Measurements from ENCODE around the gene C14orf119. TPM values are rescaled to one million over a fixed set of nuclear protein-coding genes. Genes with fewer than 3 reads are reported as not detected.

C14orf119 gene
- total RNA-seq, 2 donors from 2014 or later, result 35.2 to 38.7 TPM

Other genes starting within 250 kb of the C14orf119 start
- 100 to 1,000 TPM; 129 to 139 TPM for gene LRP10, start 223.8 kb upstream of the C14orf119 start, total RNA-seq
- gene REM2, start 212.3 kb upstream of the C14orf119 start, total RNA-seq, result under 1 TPM; 0.23 to 0.43 TPM
- gene RBM23, start 176.4 kb upstream of the C14orf119 start, total RNA-seq, result 10 to 100 TPM; 53.8 to 62.2 TPM
- gene PRMT5, start 166.1 kb upstream of the C14orf119 start, total RNA-seq, result 10 to 100 TPM; 44.9 to 45.9 TPM
- 10 to 100 TPM; 18.0 to 29.2 TPM for gene HAUS4, start 138.4 kb upstream of the C14orf119 start, total RNA-seq
- gene AJUBA, start 113.0 kb upstream of the C14orf119 start, total RNA-seq, result 1 to 10 TPM; 5.1 to 6.4 TPM
- 1 to 10 TPM; 3.8 to 5.7 TPM for gene C14orf93, start 85.4 kb upstream of the C14orf119 start, total RNA-seq
- 10 to 100 TPM; 71.5 to 78.8 TPM for gene PSMB5, start 60.6 kb upstream of the C14orf119 start, total RNA-seq
- not detected for gene PSMB11, start 53.3 kb upstream of the C14orf119 start, total RNA-seq
- gene CDH24, start 38.0 kb upstream of the C14orf119 start, total RNA-seq, result 1 to 10 TPM; 1.8 to 2.9 TPM
- gene ACIN1, start 369 bp upstream of the C14orf119 start, total RNA-seq, result 100 to 1,000 TPM in 1 of 2 donors, 10 to 100 TPM in 1; 85.9 to 112 TPM
- gene CIROP, start 9.5 kb downstream of the C14orf119 start, total RNA-seq, result not detected
- under 1 TPM in 1 of 2 donors, not detected in 1; 0.19 TPM for gene CEBPE, start 23.8 kb downstream of the C14orf119 start, total RNA-seq
- gene SLC7A8, start 88.2 kb downstream of the C14orf119 start, total RNA-seq, result 10 to 100 TPM; 17.4 to 31.0 TPM
- not detected for gene RNF212B, start 142.4 kb downstream of the C14orf119 start, total RNA-seq
- gene HOMEZ, start 190.6 kb downstream of the C14orf119 start, total RNA-seq, result 1 to 10 TPM; 4.9 to 5.2 TPM
- gene PPP1R3E, start 207.4 kb downstream of the C14orf119 start, total RNA-seq, result 1 to 10 TPM; 8.5 to 9.1 TPM
- gene BCL2L2, start 211.3 kb downstream of the C14orf119 start, total RNA-seq, result 10 to 100 TPM; 65.6 to 81.7 TPM
- 10 to 100 TPM; 67.9 to 79.0 TPM for gene PABPN1, start 226.0 kb downstream of the C14orf119 start, total RNA-seq